ENCODE results near the gene MYBL2.
"Not testable (repeated sequence)": the region's sequence is repeated elsewhere in the genome, so short reads cannot be mapped to it uniquely, and the experiment has no call there.

The MYBL2 gene

DNA sequence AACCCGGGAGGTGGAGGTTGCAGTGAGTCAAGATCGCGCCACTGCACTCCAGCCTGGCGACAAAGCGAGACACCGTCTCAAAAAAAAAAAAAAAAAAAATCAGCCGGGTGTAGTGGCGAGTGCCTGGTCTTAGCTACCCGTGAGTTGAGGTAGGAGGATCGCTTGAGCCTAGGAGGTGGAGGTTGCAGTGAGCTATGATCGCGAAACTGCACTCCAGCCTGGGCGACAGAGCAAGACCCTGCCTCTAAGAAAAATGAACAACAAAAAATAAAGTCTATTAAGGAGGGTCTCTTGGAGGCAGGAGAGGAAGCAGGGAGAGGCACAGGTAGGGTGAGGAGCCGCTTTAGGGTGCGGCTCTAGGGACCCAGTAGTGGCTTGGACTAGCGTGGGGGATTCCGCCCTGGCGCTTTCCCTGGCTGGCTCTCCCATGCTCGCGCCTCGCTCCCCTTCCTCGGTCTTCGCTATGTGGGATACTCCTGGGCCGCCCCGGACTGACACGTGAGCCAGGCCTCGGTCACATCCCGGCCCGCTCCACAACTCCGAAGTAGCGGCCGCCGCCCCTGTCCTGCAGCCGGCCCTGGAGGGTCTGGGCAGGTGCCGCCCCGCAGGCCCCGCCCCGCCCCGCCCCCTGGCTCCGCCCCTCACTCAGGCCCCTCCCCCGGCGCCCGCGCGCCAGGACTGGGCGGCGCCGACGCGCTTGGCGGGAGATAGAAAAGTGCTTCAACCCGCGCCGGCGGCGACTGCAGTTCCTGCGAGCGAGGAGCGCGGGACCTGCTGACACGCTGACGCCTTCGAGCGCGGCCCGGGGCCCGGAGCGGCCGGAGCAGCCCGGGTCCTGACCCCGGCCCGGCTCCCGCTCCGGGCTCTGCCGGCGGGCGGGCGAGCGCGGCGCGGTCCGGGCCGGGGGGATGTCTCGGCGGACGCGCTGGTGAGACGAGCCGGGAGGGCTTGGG, at the start of gene MYBL2:
Gene MYBL2 (plus strand): TSS at position 739 of the 953 bp plus-strand sequence. CDS start 170 bp downstream, at position 909.
- DNase-seq: no peak

DNA sequence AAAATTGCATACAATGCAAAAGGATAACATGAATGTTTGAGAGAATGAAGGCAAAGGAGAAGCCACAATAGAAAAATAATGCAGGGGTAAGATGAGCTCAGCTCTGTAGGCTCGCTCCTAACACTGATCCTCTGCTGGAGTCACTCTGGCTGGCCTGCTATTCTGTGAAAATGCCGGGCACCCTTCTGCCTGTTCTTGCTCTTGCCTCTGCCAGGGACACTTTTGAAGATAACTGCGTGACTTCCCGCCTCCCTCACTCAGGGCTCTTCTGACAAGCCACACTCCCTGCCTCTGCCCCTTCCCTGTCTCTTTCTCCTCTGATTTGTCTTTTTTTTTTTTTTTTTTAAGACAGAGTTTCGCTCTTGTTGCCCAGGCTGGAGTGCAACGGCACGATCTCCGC, 35.3 kb upstream of the MYBL2 start:
- no peak for DNase-seq

DNA sequence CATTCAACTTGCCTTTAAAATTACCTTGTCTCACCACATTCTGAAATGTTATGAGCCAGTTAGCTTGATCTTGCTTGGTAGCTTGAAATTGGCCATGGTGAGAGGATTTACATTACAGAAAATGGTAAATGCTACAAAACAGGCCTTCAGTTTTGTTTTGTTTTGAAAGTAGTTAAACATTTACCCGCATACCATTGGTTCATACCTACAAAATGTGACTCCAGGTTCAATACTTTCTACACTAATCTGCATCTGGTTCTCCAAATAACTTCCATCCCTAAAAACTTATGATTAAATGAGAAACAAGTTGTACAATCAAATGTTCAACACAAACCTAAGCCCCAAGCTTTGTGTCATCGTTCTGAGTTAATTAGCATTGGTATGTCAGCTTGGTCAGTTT, 30.5 kb upstream of the MYBL2 start:
- no peak for DNase-seq

DNA sequence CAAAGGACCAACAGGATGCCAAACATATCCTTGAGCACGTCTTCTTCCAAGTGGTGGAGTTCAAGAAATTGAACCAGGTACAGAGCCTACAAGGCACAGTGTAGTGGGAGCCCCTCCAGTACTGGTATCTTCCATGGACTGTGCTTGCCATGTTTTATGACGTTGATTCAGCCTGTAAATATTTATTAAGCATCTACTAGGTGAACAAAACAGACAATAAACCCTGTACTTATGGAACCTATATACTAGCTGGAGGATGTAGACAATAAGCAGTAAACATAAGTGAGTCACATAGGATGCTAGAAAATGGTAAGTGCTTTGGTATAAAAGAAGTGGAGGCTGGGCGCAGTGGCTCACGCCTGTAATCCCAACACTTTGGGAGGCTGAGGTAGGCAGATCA, 24.4 kb upstream of the MYBL2 start:
- DNase-seq: no peak

DNA sequence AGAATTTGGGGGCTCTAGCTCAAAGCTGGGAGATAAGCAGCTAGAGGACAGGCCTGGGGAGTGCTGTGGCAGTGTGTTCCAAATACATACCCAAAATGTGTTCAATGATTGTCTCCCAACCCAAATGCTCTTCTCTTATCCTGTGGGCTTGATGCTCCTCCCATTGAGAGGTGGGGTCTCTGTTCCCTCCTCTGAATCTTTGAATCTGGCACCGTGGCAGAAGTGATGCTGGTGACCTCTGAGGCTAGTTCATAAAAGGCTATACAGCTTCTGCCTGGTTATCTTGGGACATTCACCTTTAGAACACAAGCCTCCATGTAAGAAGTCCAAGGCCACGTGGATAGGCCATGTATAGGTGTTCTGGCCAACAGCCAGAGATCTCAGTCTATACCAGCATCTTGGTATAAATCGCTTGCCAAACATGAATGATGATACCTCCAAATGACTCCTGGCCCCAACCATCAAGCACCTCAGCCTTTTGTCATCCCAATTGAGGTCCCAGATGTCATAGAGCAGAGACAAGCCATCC, 15.9 kb upstream of the MYBL2 start:
- no peak for DNase-seq

DNA sequence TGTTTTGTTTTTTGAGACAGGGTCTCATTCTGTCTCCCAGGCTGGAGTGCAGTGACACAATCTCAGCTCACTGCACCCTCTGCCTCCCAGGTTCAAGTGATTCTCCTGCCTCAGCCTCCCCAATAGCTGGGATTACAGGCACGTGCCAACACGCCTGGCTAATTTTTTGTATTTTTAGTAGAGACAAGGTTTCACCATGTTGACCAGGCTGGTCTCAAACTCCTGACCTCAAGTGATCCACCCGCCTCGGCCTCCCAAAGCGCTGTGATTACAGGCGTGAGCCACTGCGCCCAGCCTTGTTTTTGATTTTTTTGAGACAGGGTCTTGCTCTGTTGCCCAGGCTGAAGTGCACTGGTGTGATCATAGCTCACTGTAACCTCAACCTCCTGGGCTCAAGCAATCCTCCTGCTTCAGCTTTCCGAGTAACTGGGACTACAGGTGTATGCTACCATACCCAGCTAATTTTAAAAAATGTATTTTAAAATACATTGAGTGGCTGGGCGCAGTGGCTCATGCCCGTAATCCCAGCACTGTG, 15.2 kb upstream of the MYBL2 start:
- DNase-seq: not testable (repeated sequence)

DNA sequence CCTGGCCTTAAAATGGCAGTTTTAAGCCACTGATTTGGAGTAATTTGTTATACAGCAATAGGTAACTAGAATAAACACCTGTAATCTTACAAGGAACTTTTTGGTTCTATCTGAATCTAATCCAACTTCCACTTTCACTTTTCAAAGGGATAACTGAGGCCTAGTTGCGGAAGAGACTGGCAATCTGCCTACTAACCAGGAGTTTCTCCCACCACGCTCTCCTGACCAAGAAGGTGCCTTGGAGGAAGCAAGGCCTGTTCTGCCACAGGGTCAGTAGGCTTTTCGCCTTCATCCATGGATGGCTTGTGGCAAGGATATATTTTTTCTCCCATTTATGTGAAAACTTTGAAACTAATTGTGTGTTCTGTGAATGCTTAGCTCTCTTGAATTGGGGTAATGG, 12.9 kb upstream of the MYBL2 start:
- no peak for DNase-seq

DNA sequence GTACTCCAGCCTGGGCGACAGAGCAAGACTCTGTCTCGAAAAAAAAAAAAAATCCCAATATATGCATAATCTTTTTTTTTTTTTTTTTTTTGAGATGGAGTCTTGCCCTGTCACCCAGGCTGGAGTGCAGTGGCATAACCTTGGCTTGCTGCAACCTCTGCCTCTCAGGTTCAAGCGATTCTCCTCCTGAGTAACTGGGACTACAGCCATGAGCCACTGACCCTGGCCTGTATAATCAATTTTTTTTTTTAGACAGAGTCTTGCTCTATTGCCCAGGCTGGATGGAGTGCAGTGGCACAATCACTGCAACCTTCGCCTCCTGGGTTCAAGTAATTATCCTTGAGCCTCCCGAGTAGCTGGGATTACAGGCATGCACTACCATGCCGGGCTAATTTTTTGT, 11.7 kb upstream of the MYBL2 start:
- DNase-seq: not testable (repeated sequence)

DNA sequence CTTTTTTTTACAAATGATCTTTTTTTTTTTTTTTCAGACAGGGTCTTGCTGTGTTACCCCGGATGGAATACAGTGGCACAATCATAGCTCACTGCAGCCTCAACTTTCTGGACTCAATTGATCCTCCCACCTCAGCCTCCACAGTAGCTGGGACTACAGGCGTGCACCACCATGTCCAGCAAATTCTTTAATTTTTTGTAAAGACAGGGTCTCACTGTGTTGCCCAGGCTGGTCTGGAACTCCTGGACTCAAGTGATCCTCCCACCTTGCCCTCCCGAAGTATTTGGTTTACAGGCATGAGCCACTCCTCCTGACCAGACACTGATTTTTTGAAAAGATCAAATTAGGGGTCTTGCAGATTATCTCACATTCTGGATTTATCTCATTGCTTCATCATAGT, 11.0 kb upstream of the MYBL2 start:
- DNase-seq: no peak

DNA sequence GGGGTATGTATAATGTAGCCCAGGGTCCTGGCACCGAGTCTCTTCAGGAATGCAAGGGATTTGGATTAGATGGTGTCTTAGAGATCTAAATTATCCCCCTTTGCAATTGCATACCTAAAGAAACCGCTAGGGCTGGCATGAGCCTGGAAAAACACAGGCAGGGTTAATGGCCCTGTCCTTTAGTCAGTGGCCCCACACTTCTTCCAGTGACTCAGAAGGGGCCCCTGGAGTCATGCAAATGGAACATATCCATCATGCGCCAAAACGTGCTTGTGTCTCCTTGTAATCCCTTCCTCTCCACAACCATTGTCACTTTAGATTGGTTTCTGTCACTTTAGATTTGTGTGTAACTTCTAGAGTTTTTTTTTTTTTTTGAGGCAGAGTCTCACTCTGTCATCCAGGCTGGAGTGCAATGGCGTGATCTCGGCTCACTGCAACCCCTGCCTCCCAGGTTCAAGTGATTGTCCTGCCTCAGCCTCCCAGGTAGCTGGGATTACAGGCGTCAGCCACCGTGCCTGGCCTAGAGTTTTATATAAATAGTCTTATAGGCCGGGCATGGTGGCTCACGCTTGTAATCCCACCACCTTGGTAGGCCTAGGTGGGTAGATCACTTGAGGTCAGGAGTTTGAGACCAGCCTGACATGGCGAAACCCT, 8.7 kb upstream of the MYBL2 start:
- no peak for DNase-seq

DNA sequence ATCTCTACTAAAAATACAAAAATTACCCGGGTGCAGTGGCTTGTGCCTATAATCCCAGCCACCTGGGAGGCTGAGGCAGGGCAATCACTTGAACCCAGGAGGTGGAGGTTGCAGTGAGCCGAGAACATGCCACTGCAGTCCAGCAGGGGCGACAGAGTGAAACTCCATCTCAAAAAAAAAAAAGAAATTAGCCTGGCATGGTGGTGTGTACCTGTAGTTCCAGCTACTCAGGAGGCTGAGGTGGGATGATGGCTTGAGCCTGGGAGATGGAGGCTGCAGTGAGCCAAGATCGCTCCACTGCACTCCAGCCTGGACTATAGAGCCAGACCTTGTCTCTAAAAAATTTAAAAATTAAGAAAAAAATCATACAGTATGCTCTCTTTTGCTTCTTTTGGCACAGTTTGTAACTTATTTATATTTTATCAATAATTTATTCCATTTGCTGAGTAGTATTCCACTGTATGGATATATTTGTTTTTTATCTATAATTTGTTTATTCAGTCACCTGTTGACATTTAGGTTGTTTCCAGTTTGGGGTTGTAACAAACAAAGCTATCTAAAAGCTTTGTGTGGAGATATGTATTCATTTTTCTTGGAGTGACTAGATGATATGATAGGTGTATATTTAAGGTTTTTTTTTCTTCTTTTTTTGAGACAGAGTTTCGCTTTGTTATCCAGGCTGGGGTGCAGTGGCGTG, 8.0 kb upstream of the MYBL2 start:
- no peak for DNase-seq

DNA sequence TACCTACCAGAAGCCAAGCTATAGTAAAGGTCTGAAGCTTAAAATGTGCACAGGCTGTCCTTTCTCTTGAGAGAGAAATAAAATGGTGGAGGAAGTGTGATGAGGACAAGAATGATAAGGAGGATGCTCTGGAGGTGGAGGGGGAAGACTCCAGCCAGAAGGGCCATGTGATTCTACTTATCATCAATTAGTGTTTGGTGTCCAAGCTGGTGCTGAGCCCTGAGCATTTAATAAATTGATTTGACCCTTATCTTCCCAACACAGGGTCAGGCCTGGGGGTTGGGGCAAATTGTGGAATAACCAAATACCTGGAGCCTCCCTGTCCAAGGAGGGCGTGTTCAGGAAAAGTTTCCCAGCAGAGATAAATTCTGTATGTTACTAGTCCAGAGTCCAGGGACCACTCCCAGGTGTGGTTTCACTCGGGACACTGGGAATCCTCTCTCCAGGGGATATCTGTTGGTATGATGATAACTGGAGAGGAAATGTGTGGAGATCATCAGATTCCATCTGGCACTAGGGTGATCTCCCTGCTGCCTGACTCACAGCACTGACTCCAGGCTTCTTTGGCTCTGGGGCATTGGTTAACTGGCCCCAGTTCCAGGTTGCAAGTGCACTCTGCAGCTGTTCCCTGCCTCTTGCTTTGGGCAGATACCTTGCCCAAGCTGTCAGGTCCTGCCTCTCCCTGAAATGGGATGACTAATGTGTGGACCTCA, 3.8 kb upstream of the MYBL2 start:
- DNase-seq: no peak

DNA sequence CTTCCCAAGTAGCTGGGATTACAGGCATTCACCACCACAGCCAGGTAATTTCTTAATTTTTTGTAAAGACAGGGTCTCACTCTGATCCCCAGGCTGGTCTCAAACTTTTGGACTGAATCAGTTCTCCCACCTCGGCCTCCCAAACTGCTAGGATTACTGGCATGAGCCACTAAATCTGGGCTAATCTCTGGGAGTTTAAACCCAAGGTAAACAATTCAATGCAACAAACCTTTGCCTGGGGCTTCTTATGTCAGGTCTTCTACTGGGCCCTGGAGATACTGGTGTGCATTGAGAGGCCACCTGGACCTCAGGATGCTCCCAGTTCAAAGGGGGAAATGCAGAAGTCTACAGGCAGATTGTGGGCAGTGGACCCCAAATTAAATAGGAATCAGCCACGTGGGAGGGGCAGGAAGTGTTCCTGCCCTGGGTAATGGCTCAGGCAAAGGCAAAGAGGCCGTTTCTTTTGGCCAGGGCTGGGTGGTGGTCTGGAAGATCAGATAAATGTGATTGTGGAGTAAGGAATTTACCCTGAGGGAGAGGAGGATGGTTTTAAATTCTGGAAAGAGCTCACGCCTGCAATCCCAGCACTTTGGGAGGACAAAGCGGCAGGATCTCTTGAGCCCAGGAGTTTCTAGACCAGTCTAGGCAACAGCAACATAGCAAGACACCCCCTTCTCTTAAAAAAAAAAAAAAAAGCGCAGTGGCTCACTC, 1.3 kb upstream of the MYBL2 start:
- DNase-seq: no peak

DNA sequence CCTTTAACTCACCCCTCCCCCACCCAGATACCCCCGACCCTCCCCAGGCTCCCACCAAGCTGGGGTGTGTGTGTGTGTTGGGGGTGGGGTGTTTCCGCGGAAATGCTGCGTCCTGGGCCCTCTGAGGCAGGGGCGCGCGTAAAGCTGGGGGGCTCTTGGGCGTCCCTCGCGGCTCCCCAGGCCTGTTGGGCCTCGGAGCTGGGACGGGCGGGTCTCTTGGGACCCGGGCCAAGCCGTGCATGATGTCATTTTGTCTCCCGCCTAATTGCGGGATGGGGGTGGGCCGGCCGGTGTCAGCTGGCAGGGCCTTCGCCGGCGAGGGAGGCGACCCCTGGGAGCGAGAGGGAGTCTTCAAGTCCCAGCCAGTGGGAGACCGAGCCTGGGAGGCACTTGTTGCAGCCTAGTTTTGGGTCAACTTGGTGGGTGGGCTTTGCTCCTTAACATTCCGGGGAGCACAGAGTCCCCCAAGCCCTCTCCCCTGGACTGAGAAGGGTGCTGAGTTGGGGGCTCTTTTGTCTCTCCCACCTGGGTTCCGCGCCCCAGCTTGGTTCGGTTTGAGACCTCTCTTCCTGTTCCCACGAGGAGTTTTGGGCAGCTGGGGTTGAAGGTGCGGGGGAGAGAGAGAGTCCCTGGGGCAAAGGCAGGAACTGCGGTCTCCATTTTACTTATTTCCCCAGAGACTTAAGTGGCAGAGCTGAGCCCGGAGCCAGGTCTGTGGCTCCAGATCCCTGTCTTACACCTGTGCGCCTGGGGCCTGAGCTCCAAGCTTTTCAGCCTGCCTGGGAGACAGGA, 623 bp downstream of the MYBL2 start:
- no peak for DNase-seq

DNA sequence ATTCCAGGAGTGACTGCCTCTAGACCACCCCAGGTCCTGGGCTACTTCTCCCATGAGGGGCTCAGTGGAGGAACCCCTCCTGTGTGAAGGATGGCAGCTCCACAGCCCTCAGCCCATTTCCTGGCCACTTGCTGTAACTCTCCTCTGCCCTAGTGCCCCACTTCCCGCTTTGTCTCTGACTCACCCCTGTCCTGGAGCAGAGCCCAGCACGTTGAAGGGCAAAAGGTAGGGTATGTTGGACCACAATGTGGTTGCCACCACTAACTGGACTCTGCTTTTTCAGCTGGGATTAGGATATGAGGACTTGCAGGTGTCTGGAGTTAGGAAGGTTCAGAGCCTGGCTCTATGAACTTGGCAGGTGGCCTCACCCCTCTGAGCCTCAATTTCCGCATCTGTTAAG, 2.4 kb downstream of the MYBL2 start:
- no peak for DNase-seq

DNA sequence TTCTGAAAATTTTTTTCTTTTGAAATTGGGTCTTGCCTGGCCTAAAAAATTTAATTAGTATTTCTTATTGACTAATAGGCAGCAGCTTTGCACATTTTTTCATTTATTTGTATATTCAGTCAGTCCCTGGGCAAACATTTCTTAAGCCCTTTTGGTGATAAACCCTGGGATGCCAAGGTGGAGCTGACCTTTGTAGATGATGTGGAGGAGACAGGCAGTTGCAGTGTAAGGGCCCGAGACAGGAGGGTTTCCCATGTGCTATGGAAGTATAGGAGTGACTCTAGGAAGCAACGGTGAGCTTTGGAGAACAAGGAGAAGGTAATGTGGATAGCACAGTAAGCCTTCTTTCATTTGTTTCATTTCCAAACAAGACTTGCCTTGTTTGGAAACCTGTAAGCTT, 3.5 kb downstream of the MYBL2 start:
- DNase-seq: no peak

DNA sequence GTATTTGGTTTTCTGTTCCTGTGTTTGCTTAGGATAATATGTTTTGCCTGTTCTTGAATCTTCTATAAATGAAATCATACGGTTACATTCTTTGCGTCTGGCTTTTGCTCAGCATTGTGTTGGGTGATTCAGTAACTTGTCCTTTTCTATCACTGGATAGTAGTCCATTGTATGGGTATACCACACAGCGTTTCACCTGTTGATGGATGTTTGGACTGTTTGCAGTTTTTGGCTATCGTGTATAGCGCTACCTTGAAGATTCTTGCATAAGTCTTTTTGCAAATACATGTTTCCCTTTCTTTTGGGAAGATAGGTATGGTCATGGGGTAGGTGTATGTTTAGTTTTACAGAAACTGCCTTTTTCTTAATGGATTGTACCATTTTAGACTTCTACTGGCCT, 9.5 kb downstream of the MYBL2 start:
- no peak for DNase-seq

DNA sequence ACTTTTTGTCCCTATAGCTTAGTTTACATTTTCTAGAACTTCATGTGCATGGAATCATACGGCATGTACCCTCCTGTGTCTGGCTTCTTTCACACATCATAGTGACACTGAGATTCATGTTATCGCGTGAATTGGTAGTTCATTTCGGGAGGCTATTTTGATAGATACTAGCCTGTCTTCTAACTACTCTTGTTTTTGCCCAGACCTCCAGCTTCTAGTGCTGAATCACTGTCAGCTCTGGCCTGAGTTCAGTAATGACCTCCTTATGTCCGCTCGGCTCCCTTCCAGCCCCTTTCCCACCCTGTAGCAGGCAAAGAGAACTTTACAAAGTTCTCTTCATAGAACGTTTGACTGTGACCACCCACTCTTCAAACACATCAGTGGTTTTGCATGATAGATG, 14.1 kb downstream of the MYBL2 start:
- no peak for DNase-seq

DNA sequence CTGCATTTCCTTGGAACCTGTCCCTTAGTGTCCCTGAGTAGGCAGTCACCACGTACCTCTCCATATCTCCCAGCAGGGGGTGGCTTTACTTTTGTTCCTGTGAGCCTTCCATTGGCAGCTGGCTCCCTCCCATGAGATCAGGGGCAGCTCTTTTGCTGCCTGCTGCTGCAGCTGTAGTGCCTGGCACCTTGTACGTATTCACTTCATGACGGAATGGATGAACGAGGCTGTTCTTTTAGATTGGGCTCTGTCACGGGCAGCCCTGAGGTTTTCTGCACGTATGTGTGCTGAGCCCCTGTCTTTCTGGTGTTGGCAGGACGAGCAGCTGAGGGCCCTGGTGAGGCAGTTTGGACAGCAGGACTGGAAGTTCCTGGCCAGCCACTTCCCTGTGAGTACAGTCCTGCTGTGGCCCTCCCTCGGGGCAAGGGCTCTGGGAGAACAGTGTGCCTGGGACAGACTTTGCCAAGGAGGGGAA, 14.6 kb downstream of the MYBL2 start:
- no peak for DNase-seq

DNA sequence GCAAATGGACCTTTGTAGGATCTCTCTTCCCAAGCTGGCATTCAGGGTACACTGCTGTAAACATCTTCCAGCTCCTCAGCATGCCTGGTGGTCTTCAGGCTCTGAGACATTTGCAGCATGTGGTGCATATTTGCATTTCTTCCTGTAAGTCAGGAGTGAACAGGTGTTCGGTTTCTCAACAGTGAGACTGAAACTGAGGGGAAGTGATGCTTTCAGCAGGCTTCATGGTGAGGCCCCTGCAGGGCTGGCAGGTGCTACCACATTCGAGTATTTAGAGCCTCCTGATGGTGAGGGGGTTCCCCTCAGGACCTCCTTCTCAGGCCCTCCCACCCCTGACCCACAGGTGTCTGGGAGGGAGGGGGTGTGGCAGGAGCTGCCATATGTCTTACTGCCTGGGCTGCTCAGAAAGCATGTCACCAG, 15.1 kb downstream of the MYBL2 start:
- DNase-seq: no peak

DNA sequence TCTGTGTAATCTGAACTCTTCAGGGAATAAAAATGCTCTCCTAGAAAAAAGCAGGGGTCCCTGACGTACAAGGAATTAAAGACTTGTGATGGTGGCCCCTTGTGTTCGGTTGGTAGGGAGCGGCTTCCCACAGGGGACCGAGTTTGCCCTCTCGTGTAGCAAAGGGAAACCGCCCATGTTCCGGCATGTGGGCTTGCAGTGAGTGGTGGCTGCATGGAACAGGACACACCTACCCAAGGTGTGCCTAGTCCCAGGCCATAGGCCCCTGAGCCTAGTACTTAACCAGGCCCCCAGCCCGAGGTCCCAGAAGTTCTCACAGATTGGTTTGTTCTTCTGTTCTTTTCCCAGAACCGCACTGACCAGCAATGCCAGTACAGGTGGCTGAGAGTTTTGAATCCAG, 15.5 kb downstream of the MYBL2 start:
- no peak for DNase-seq
